ENCODE results near the gene DGUOK. TPM values are rescaled to one million over a fixed set of nuclear protein-coding genes. Genes with fewer than 3 reads are reported as not detected.
A peak's percentile ranks its signal among the peaks of the same experiment; 100 is the strongest.
"Not testable (repeated sequence)": the region's sequence is repeated elsewhere in the genome, so short reads cannot be mapped to it uniquely, and the experiment has no call there.

Gene DGUOK
- total RNA-seq, 1 donor from 2014 or later: 47.8 TPM

DNA sequence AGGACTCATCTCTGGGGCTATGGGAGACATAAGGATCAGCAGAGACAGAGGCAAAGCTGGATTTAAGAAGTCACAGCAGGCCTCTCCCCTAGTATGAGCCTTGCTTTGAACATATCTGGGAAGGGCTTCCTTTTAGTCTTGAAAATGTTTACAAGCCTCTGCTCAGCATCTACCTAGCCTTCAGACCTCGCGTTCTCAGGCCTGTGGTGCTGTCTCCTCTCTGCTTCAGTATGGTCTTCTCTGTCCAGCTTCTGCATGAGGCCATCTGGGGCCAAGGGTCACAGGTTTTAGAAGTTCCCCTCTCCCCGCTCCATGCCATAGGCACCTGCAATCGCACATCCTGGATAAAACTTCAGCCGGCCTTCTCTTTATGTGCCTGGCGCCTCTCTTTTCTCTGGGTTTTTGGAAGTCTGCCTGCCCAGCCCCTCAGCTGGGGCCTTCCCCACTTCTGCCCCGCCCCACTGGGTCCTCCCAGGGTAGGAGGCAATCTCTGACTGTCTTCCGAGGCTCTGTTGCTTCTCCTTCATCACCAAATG is 26.8 kb upstream of the DGUOK start:
- no peak for DNase-seq (ENCODE audit: low read depth in 2 of 2)

DNA sequence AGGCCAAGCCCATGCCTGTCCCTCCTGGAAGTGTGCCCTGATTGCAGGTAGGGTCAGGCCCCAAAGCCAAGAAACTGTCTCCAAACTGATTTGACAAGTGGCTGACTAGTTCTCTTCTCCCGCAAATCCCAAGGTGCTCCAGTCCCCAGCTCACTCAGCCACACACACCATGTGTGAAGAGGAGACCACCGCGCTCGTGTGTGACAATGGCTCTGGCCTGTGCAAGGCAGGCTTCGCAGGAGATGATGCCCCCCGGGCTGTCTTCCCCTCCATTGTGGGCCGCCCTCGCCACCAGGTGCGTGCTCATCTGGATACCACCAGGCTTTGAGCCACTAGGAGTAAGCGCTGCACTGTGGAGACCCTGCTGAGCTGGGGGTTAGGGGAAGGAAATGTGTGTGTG is 25.5 kb upstream of the DGUOK start:
- DNase-seq (ENCODE audit: low read depth in 2 of 2): no peak

DNA sequence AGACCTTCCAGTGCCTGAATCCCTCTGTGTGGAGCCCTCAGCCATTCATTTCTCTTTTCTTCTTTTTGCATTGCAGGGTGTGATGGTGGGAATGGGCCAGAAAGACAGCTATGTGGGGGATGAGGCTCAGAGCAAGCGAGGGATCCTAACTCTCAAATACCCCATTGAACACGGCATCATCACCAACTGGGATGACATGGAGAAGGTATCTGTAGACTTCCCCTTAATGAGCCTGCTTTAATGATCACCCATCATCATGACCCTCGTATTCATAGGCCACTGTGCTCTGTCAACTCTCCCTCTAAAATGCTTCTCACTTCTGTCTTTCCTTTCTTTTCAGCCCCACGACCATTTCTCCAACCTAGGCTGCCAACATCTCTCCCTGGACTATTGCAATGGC is 24.4 kb upstream of the DGUOK start:
- no peak for DNase-seq (ENCODE audit: low read depth in 2 of 2)

DNA sequence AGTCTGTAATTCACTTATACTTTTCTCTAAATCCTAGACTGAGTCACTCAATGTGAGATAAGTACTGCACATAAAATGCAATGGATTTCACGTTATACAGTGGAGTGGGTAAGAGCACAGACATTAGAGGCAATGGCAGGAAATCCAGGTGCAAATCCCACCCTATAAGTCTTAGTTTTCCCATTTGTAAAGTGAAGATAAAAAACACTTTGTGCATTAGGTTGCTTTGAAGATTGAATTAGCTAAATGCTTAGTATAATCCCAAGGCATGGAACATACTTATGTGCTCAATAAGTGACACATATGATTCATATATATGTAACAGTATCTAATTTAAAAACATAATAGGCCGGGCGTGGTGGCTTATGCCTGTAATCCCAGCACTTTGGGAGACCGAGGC is 23.4 kb upstream of the DGUOK start:
- no peak for DNase-seq (ENCODE audit: low read depth in 2 of 2)

DNA sequence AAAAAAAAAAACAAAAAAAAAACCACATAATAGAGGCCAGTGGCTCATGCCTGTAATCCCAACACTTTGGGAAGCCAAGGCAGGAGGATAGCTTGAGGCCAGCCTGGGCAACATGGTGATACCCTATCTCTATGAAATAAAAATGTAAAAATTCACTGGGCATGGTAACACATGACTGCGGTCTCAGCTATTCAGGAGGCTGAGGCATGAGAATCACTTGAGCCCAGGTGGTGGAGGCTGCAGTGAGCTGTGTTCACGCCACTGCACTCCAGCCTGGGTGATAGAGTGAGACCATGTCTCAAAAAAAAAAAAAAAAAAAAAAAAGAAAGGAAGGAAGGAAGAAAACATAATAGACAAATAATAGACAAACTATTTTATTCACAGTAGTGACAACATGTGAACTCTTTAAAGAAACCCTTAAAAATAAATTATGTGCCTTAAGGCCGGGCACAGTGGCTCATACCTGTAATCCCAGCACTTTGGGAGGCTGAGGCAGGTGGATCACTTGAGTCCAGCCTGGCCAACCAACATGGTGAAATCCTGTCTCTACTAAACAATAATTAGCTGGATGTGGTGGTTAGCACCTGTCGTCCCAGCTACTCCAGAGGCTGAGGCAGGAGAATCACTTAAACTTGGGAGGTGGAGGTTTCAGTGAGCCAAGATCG is 22.6 kb upstream of the DGUOK start:
- DNase-seq (ENCODE audit: low read depth in 2 of 2): not testable (repeated sequence)

DNA sequence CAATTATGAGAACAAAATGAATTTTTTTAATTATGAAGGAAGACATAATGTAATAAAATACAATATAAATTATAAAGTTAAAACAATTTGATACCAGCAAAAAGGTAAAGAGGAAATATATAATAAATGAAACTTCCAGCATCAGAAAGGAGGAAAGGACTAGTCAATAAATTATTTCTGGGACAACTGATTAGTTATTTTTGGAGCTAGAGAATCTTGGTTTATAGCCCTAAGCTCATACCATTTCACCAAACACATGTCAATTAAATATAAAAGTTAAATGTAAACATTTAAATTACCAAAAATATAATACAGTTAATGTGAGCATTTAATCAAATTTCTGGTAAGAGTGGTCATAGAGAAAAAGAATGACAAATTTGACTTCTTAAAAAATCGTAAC is 21.7 kb upstream of the DGUOK start:
- no peak for DNase-seq (ENCODE audit: low read depth in 2 of 2)

DNA sequence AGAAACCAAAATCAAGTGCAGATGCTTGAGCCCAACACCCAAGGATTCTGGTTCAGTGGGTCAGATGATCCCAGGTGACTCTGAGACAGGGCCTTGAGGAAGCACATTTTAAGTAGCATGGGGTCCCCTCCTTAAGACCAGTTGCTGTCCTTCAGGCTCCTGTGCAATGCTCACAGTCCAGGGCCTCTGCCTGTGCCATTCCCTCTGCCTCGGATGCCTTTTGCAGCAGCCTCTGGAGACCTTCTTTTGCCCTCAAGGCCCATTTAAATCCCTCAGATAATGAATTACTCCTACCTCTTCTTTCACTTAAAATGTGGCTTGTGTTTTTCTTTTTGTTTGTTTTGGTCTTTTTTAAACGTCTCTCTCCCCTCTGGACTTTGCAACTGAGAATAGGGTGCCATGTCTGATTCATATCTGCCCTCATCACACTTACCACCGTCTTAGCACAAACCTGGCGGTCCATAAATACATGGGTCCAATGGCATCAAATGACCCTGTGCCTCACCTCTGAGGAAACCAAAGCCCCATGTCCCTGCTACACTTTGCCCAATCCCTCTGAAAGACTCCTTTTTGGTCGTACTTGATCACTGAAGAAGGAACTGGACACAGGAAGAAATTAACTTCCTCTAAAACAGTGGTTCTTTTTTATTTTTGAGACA is 19.7 kb upstream of the DGUOK start:
- DNase-seq (ENCODE audit: low read depth in 2 of 2): no peak

DNA sequence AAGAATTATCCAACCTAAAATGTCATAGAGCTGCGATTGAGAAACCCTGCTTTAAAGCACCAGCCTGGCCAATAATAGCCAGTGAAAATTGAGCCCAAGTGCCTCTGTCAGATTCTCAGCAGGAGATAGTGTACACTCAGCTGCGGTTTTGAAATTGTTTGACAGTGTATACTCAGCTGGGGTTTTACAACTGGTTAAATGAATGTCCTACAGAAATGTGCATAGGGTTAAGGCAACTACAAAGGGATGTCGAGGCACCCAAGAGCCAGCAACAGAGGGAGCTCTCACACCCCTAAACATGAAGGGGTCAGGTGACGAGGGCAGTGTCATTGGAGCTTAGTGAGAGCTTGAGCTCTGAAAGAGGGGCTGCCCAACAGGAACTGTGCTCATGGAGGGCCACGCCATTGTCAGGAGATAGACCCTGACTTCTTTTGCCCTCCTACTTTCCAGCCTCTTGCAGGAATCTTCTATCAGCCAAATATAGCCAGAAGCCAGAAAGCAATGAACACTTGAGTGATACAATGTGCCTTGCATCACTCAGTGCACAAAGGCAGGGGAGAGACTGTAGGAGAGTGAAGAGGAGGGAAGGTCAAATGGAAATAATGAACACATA is 18.7 kb upstream of the DGUOK start:
- DNase-seq (ENCODE audit: low read depth in 2 of 2): peak in 1 of 2 donors; percentile 17

DNA sequence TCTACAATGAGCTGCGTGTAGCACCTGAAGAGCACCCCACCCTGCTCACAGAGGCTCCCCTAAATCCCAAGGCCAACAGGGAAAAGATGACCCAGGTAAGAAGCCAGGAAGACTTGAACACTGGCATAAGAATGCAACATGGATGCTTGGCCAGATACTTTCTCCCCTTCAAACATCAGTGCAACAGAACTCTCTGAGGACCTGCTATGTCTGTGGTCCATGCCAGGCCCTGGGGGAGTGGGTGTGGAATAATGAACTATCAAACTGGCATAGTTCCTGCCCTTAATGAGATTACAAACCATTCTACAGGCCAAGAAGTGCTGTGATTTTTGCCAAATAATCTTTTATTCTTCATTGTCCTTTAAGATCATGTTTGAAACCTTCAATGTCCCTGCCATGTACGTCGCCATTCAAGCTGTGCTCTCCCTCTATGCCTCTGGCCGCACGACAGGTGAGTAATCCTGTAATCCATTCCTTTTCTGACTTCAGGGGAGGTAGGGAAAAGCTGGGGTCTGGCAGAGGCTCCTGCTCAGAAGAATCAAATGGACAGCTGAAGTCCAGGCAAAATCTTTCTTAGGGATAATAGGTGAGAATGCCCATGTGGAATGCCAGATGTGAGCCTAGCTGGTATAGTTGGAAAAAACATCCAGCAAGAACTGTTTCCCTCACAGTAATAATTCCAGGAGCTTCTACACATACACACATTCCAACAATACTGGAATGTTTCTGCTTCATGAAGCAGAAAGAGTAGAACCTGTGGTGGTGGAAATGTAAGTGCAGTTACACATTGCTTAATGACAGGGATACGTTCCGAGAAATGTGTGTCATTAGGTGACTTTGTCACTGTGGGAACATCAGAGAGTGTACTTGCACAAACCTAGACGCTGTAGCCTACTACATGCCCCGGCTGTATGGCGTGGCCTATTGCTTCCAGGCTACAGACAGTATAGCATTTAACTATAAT is 17.7 kb upstream of the DGUOK start:
- DNase-seq (ENCODE audit: low read depth in 2 of 2): no peak

DNA sequence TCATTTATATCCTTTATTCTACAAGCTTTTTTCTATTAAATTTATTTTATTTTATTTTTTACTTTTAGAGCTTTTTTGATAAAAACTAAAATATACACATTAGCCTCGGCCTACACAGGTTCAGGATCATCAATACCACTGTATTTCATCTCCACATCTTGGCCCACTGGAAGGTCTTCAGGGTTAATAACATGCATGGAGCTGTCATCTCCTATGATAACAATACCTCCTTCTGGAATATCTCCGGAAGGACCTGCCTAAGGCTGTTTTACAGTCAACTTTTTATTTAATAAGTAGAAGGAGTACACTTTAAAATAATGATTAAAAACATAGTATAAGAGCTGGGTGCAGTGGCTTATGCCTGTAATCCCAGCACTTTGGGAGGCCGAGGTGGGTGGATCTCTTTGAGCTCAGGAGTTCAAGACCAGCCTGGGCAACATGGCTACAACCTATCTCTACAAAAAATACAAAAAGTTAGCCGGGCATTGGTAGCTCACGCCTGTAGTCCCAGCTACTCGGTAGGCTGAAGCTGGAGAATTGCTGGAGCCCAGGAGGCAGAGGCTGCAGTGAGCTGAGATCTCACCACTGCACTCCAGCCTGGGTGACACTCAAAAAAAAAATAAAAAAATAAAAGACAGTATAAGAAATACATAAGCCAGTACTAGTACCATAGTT is 15.7 kb upstream of the DGUOK start:
- no peak for DNase-seq (ENCODE audit: low read depth in 2 of 2)

DNA sequence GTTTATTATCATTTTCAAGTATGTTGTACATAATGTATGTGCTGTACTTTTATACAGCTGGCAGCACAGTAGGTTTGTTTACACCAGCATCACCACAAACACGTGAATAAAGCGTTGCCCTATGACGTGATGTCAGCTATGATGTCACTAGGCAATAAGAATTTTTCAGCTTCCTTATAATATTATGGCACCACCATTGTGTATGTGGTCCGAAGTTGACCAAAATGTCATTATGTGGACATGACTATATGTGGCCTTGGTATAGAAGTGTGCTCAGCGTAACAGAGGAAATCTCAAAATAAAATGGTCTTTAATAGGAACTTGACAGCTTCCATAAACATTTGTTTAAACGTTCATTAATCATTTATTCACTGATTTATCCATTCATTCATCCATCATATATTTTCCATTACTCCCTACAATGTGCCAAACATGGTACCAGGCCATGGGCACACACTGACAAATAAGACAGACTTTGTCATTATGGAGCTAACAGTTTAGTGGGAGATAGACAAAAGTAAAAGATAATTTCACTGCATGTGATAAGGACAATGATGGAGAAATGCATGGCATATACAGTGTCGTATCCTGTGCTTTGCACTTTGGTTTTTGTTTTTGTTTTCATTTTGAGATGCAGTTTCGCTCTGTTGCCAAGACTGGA is 15.0 kb upstream of the DGUOK start:
- DNase-seq (ENCODE audit: low read depth in 2 of 2): no peak

DNA sequence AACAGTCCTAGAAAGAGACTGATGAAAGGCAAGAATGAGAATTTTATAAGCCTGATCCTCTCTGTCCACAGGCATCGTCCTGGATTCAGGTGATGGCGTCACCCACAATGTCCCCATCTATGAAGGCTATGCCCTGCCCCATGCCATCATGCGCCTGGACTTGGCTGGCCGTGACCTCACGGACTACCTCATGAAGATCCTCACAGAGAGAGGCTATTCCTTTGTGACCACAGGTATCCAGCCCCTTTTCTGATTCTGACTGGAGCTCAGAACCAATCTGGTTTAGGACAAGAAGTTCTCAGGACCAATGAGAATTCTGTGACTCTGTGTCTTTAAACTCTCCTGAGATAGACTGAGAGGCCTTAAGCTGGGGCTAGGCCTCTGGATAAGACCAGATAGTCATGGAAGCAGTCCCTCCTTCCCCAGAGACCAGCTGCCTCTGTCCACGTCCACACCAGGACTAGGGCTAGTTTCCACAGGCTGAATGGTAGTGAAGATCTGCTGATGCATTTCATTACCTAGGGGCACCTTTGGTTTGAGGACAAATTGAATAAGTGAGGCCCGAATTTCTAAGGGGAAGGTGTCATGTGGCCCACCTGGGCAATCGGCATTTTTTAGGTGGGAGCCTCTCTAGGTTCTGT is 13.1 kb upstream of the DGUOK start:
- DNase-seq (ENCODE audit: low read depth in 2 of 2): no peak

DNA sequence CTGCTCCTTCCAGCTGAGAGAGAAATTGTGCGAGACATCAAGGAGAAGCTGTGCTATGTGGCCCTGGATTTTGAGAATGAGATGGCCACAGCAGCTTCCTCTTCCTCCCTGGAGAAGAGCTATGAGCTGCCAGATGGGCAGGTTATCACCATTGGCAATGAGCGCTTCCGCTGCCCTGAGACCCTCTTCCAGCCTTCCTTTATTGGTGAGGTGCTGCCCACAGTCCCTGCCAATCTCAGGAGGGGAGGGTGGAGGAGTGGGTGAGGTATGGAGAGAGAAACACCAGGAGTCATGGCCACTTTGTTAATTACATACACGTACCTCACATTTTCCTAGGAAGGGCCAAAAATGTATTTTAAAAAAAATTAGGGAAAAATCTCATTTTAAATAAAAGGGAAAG is 12.0 kb upstream of the DGUOK start:
- no peak for DNase-seq (ENCODE audit: low read depth in 2 of 2)

DNA sequence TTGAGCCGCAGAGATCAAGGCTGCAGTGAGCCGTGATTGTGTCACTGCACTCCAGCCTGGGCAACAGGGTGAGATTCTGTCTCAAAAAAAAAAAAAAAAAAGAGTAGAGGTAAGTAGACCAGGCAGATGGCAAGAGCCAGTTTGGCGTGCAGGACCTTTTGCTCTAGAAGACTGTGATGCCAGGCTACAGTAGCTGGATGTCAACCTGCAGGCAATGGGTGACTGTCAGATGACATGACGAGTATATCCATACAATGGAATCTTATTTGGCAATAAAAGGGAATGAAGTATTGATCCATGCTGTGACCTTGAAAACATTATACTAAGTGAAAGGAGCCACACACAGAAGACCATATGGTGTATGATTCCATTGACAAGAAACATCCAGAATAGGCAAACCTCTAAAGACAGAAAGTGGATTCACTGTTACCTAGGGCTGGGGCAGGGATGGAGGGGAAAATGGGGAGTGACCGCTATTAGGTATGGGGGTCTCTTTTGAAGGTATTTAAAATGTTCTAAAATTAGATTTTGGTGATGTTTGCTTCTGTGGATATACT is 11.2 kb upstream of the DGUOK start:
- no peak for DNase-seq (ENCODE audit: low read depth in 2 of 2)

DNA sequence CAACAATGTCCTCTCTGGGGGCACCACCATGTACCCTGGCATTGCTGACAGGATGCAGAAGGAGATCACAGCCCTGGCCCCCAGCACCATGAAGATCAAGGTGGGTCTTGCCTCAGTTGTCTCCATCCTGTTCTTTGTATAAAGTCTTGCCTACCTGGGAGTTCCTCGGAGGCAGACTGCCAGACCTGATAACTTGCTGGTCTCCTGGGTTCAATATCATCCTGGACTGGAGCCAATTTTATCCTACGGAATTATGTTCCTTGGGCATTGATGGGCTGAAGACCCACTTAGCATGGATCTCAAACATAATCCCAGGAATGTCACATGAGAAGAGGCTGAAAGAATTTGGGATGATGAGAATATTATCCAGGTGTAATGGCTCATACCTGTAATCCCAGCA is 10.0 kb upstream of the DGUOK start:
- DNase-seq (ENCODE audit: low read depth in 2 of 2): no peak

DNA sequence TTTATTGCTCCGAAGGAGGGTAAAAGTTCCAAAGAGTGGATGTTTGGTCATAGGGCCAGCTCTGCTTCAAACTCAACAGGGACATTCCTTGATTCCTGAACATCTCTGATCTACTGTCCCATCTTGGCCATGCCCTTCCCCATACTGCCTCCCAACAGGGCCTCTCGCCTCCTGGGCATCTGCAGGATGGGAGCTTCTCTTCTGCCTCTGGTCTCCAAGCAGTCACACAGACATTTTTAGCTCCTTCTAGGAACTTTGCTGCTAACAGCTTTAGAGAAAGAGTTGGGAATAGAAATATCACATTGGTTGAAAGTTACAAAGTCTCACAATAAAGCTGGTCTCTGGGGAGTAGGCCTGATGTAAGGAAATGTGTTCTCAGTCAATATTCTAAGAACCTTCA is 9.4 kb upstream of the DGUOK start:
- DNase-seq (ENCODE audit: low read depth in 2 of 2): no peak

DNA sequence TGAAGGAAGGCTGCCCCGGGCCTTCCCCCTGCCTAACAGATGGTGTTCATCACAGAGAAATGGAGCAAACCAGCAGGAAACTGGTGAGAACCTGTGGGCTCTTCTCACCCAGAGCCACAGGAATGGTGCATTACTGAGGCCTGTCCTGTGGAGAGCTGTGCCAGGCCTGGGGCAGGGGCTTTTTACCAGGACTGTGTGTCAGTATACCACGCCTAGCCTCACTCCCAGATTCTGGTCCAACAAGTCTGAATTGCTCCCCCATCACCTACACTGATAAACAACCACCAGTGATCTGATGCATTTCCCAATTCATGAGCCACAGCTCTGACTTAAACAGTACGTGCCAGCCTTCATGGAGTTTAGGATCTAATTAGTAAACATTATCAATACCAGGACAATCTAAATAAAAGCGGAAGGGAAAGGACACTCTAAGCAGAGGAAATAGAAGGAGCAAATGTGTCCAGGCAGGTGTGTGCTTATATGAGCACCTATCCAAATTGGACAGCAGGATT is 8.9 kb upstream of the DGUOK start:
- no peak for DNase-seq (ENCODE audit: low read depth in 2 of 2)

DNA sequence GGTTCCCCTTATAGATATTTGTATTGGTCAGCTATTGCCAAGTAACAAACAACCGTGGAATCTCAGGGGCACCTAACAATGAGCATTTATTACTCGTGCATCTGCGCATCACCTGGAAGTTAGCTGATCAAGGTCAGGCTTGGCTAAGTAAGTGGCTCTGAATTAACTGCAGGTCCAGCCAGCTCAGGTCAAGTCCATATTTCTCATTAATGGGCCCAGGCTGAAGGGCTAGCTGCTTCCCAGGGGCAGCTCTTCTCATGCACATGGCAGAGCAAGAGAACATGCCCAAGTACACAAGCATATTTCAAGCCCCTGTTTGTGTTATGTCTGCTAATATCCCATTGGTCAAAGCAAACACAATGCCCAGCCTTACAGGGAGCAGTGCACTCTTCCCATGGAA is 7.8 kb upstream of the DGUOK start:
- no peak for DNase-seq (ENCODE audit: low read depth in 2 of 2)

DNA sequence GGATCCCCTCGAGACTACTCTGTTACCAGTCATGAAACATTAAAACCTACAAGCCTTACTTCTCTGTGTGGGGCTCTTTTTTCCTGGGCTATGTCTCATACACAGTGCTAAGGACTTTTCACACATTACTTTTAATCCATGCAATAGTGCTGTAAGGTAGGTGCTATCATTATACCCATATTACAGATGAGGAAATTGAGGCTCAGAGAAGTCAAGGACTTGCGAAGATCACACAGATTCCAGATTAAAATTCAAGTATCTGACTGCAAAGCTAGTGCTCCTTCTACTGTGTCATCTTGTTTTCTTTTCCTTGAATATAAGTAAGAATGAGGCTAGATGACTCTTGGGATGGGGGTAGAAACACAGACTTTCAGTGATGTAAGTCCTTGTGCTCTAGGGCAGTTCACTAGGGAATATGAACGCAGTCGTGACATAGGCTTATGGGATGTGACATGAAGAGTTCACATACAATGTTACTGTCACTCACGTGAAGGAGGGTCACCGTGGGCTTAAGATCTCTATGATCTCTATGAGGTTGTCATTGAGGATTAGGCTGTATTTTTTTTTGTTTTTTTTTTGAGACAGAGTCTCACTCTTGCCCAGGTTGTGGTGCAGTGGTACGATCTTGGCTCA is 7.0 kb upstream of the DGUOK start:
- no peak for DNase-seq (ENCODE audit: low read depth in 2 of 2)
